GM21717 (cell line): ENCODE results near the gene CLEC2L.

Experiments used
- ATAC-seq: cut with Tn5 transposase; IDR thresholded peaks from one replicate; pipeline ENCODE4 v1.9.1; 2021; ENCODE audit warnings: mild to moderate bottlenecking, moderate library complexity; ENCODE audit not compliant: unreplicated experiment

Gene CLEC2L

GRCh38 chr7:139522830-139523198 lies 671 bp upstream of the CLEC2L start:
- no peak for ATAC-seq

- ATAC-seq: no peak
Measured at GRCh38 chr7:139523968-139524815, 707 bp downstream of the CLEC2L start.

GRCh38 chr7:139525239-139525638 lies 1.8 kb downstream of the CLEC2L start:
- ATAC-seq: no peak

- no peak for ATAC-seq
Measured at GRCh38 chr7:139525750-139526149, 2.3 kb downstream of the CLEC2L start.

- ATAC-seq: no peak
Measured at GRCh38 chr7:139526578-139527544, 3.4 kb downstream of the CLEC2L start.

GRCh38 chr7:139531094-139531493 lies 7.6 kb downstream of the CLEC2L start:
- ATAC-seq: no peak

GRCh38 chr7:139532636-139533155 lies 9.2 kb downstream of the CLEC2L start:
- ATAC-seq: no peak

- ATAC-seq: no peak
Measured at GRCh38 chr7:139534096-139534495, 10.6 kb downstream of the CLEC2L start.

GRCh38 chr7:139534966-139535651 lies 11.6 kb downstream of the CLEC2L start:
- ATAC-seq: no peak

GRCh38 chr7:139536152-139536551 lies 12.7 kb downstream of the CLEC2L start:
- ATAC-seq: no peak

GRCh38 chr7:139538881-139539635 lies 15.6 kb downstream of the CLEC2L start:
- no peak for ATAC-seq

GRCh38 chr7:139540203-139540602 lies 16.7 kb downstream of the CLEC2L start:
- no peak for ATAC-seq

GRCh38 chr7:139541600-139542307 lies 18.3 kb downstream of the CLEC2L start:
- no peak for ATAC-seq

GRCh38 chr7:139542308-139543151 lies 19.0 kb downstream of the CLEC2L start:
- ATAC-seq: no peak

- ATAC-seq: no peak
Measured at GRCh38 chr7:139543801-139544603, 20.5 kb downstream of the CLEC2L start.

GRCh38 chr7:139544645-139545044 lies 21.2 kb downstream of the CLEC2L start:
- no peak for ATAC-seq

GRCh38 chr7:139548302-139549028 lies 25.0 kb downstream of the CLEC2L start:
- no peak for ATAC-seq
